NCI-H748 (cell line): ENCODE results near the gene CERS6.

ENCODE experiments used
- DNase-seq: peaks from one replicate; lab custom pipeline; 2025; ENCODE audit not compliant: unreplicated experiment; lab: John Stamatoyannopoulos, UW

Gene CERS6

GRCh38 chr2:168565512-168565911 lies 109.4 kb downstream of the CERS6 start:
- no peak for DNase-seq

GRCh38 chr2:168566974-168567665 lies 111.0 kb downstream of the CERS6 start:
- DNase-seq: no peak

- no peak for DNase-seq
Measured at GRCh38 chr2:168567836-168568235, 111.8 kb downstream of the CERS6 start.

- DNase-seq: no peak
Measured at GRCh38 chr2:168568476-168569267, 112.6 kb downstream of the CERS6 start.

GRCh38 chr2:168571061-168571460 lies 115.0 kb downstream of the CERS6 start:
- no peak for DNase-seq

GRCh38 chr2:168573128-168573903 lies 117.2 kb downstream of the CERS6 start:
- no peak for DNase-seq

GRCh38 chr2:168574856-168575630 lies 119.0 kb downstream of the CERS6 start:
- no peak for DNase-seq

- no peak for DNase-seq
Measured at GRCh38 chr2:168577885-168578284, 121.8 kb downstream of the CERS6 start.

- DNase-seq: no peak
Measured at GRCh38 chr2:168583064-168583709, 127.1 kb downstream of the CERS6 start.

GRCh38 chr2:168583710-168584521 lies 127.8 kb downstream of the CERS6 start:
- no peak for DNase-seq

GRCh38 chr2:168584911-168585310 lies 128.8 kb downstream of the CERS6 start:
- no peak for DNase-seq

GRCh38 chr2:168585700-168586099 lies 129.6 kb downstream of the CERS6 start:
- DNase-seq: no peak

- no peak for DNase-seq
Measured at GRCh38 chr2:168587307-168587706, 131.2 kb downstream of the CERS6 start.

- no peak for DNase-seq
Measured at GRCh38 chr2:168589236-168590211, 133.5 kb downstream of the CERS6 start.

- DNase-seq: no peak
Measured at GRCh38 chr2:168592181-168592831, 136.2 kb downstream of the CERS6 start.

- DNase-seq: no peak
Measured at GRCh38 chr2:168593713-168594112, 137.6 kb downstream of the CERS6 start.

GRCh38 chr2:168594778-168595177 lies 138.7 kb downstream of the CERS6 start:
- no peak for DNase-seq
